AG04449 (cell line): ENCODE data around the gene ADIRF.
"Not testable (repeated sequence)": the region's sequence is repeated elsewhere in the genome, so short reads cannot be mapped to it uniquely, and the experiment has no call there.

Experiments used
- CTCF ChIA-PET: fragments of 350-600 bp; formaldehyde crosslinking; extraction: SDS; loops from one replicate; lab custom pipeline; 2021; ENCODE audit warnings: antibody characterized with exemption; lab: Yijun Ruan, JAX
- POLR2A ChIA-PET: fragments of 400-600, 350-600 bp; formaldehyde crosslinking; extraction: SDS; loops from one replicate; lab custom pipeline; 2020; ENCODE audit warnings: antibody characterized with exemption, inconsistent platforms; lab: Yijun Ruan, JAX
- DNase-seq: peaks from one replicate; pipeline ENCODE4 v3.0.0-alpha.2; 2010; ENCODE audit warnings: low read depth, low spot score
- H3K4me3 ChIP-seq: 2 replicates; pipeline ENCODE4 v1.5.1; 2011; ENCODE audit warnings: low read depth, mild to moderate bottlenecking, control low read depth, low read length
- CTCF ChIP-seq: IDR thresholded peaks from one replicate; pipeline ENCODE4 v1.5.1; 2011; ENCODE audit warnings: mild to moderate bottlenecking, moderate library complexity, low read length, control low read depth, inconsistent platforms; ENCODE audit not compliant: insufficient read depth; ENCODE audit errors: missing control alignments

ADIRF gene

GRCh38 chr10:86936661-86937501, 31.4 kb upstream of the ADIRF start:
- ChIA-PET POLR2A (interaction anchor here (1.2 kb wide), 1 partner anchor 10 kb away, joined by 5 read pairs; no protein-coding TSS in a partner anchor), CTCF (interaction anchor here (0.6 to 17.4 kb wide), 15 partner anchors 9 to 249 kb away, joined by 3 to 171 read pairs (median 5); partner anchors contain the start of genes ADIRF, MMRN2, SHLD2 and SNCG)
- H3K4me3 ChIP-seq, result no peak overlapping the region
- no peak for DNase-seq
- TF ChIP-seq CTCF, result no peak

- ChIA-PET POLR2A (interaction anchor here (1.2 kb wide), 1 partner anchor 11 kb away, joined by 5 read pairs; no protein-coding TSS in a partner anchor), CTCF (interaction anchor here (0.6 to 17.4 kb wide), 20 partner anchors 8 to 252 kb away, joined by 3 to 171 read pairs (median 6); partner anchors contain the start of genes ADIRF, MMRN2, SHLD2 and SNCG)
- no peak overlapping the region for H3K4me3 ChIP-seq
- TF ChIP-seq CTCF, result no peak
- DNase-seq, result no peak
These were observed 30.7 kb upstream of the ADIRF start for GRCh38 chr10:86937502-86938154.

- no peak for TF ChIP-seq CTCF
- POLR2A ChIA-PET, result no interaction called here
- no peak overlapping the region for H3K4me3 ChIP-seq
- CTCF ChIA-PET, result interaction anchor here (0.7 to 17.4 kb wide), 24 partner anchors 8 to 291 kb away, joined by 3 to 171 read pairs (median 5); partner anchors contain the start of genes ADIRF, MMRN2 and SNCG
- no peak for DNase-seq
These were observed 30.0 kb upstream of the ADIRF start for GRCh38 chr10:86938260-86938659.

GRCh38 chr10:86940076-86940475, 28.2 kb upstream of the ADIRF start:
- H3K4me3 ChIP-seq, DNase-seq, POLR2A ChIA-PET: not testable (repeated sequence)
- CTCF ChIA-PET, result interaction anchor here (0.6 to 17.4 kb wide), 20 partner anchors 9 to 914 kb away, joined by 3 to 171 read pairs (median 4); partner anchors contain the start of genes ADIRF, MINPP1, MMRN2 and SNCG

- ChIA-PET CTCF (interaction anchor here (0.7 to 17.4 kb wide), 12 partner anchors 9 to 252 kb away, joined by 3 to 171 read pairs (median 5); partner anchors contain the start of genes ADIRF, MMRN2 and SNCG), POLR2A (no interaction called here)
- no peak overlapping the region for H3K4me3 ChIP-seq
- no peak for TF ChIP-seq CTCF
- no peak for DNase-seq
These were observed 27.6 kb upstream of the ADIRF start for GRCh38 chr10:86940677-86941076.

- CTCF ChIA-PET, result interaction anchor here (0.8 to 17.4 kb wide), 10 partner anchors 10 to 253 kb away, joined by 3 to 171 read pairs (median 5); partner anchors contain the start of genes ADIRF, MMRN2 and SNCG
- no peak overlapping the region for H3K4me3 ChIP-seq
- POLR2A ChIA-PET, result no interaction called here
- no peak for DNase-seq
- TF ChIP-seq CTCF, result no peak
These were observed 26.9 kb upstream of the ADIRF start for GRCh38 chr10:86941426-86941825.
